HepG2 (cell line): ENCODE measurements around the gene SLC26A2. TPM values are rescaled to one million over a fixed set of nuclear protein-coding genes. Genes with fewer than 3 reads are reported as not detected.

Experiments
- BRCA1 ChIP-seq: sonication (generic); formaldehyde crosslinking; IDR thresholded peaks from 2 replicates; pipeline ENCODE4 v1.4.0; 2020; ENCODE audit warnings: missing genetic modification reagents
- HNF4A ChIP-seq: sonication (generic); formaldehyde crosslinking; IDR thresholded peaks from 2 replicates; pipeline ENCODE4 v1.4.0; 2020; ENCODE audit warnings: missing genetic modification reagents
- HNRNPLL ChIP-seq: fragments of 200-400 bp; formaldehyde crosslinking; IDR thresholded peaks from 2 replicates; pipeline ENCODE4 v1.6.1; 2017; ENCODE audit warnings: mild to moderate bottlenecking, low read depth, low read length; ENCODE audit not compliant: poor library complexity, severe bottlenecking
- HOXD1 ChIP-seq: sonication (generic); formaldehyde crosslinking; IDR thresholded peaks from 2 replicates; pipeline ENCODE4 v1.5.0; 2020; ENCODE audit warnings: missing genetic modification reagents
- KLF11 ChIP-seq: IDR thresholded peaks from 2 replicates; pipeline ENCODE4 v1.6.1; 2016; ENCODE audit warnings: missing compliant biosample characterization
- MYC ChIP-seq: sonication (generic); formaldehyde crosslinking; IDR thresholded peaks from 2 replicates; pipeline ENCODE4 v1.9.0; 2021; ENCODE audit warnings: missing genetic modification reagents, borderline replicate concordance
- NBN ChIP-seq: fragments of 450-650 bp; conservative IDR thresholded peaks from 2 replicates; pipeline ENCODE4 v1.6.1; 2017
- NR3C1 ChIP-seq: sonication (generic); formaldehyde crosslinking; IDR thresholded peaks from 2 replicates; pipeline ENCODE4 v1.4.0; 2020; ENCODE audit warnings: missing genetic modification reagents
- RAD51 ChIP-seq: fragments of 450-650 bp; IDR thresholded peaks from 2 replicates; pipeline ENCODE4 v1.6.1; 2016; ENCODE audit warnings: borderline replicate concordance
- RBM22 ChIP-seq: fragments of 200-400 bp; formaldehyde crosslinking; optimal IDR thresholded peaks from 2 replicates; pipeline ENCODE3; 2017; ENCODE audit warnings: mild to moderate bottlenecking, low read length, moderate library complexity
- SIN3B ChIP-seq: fragments of 150-350 bp; IDR thresholded peaks from 2 replicates; pipeline ENCODE4 v1.6.1; 2014; ENCODE audit warnings: low read length
- SOX5 ChIP-seq: IDR thresholded peaks from 2 replicates; pipeline ENCODE4 v1.6.1; 2016; ENCODE audit warnings: borderline replicate concordance
- TBX3 ChIP-seq: fragments of 450-650 bp; IDR thresholded peaks from 2 replicates; pipeline ENCODE4 v1.6.1; 2017; ENCODE audit warnings: antibody characterized with exemption, mild to moderate bottlenecking, inconsistent platforms, borderline replicate concordance
- ZFP37 ChIP-seq: sonication (generic); formaldehyde crosslinking; IDR thresholded peaks from 2 replicates; pipeline ENCODE4 v1.4.0; 2020; ENCODE audit warnings: missing genetic modification reagents, borderline replicate concordance
- ZFP82 ChIP-seq: sonication (generic); formaldehyde crosslinking; IDR thresholded peaks from 2 replicates; pipeline ENCODE4 v1.5.1; 2020; ENCODE audit warnings: mild to moderate bottlenecking, missing genetic modification reagents, borderline replicate concordance
- ZNF207 ChIP-seq: fragments of 450-650 bp; IDR thresholded peaks from 2 replicates; pipeline ENCODE4 v1.6.1; 2016; ENCODE audit warnings: antibody characterized with exemption, borderline replicate concordance
- ZNF264 ChIP-seq: sonication (generic); formaldehyde crosslinking; IDR thresholded peaks from 2 replicates; pipeline ENCODE4 v1.4.0; 2020; ENCODE audit warnings: missing genetic modification reagents
- ZNF589 ChIP-seq: sonication (generic); formaldehyde crosslinking; conservative IDR thresholded peaks from 2 replicates; pipeline ENCODE4 v1.8.0; 2022; ENCODE audit warnings: mild to moderate bottlenecking, moderate library complexity, missing genetic modification reagents
- ZNF7 ChIP-seq: IDR thresholded peaks from 2 replicates; pipeline ENCODE4 v1.6.1; 2016; ENCODE audit warnings: missing biosample characterization, missing genetic modification reagents
- ZNF782 ChIP-seq: sonication (generic); formaldehyde crosslinking; IDR thresholded peaks from 2 replicates; pipeline ENCODE4 v1.4.0; 2020; ENCODE audit warnings: missing genetic modification reagents, mild to moderate bottlenecking, borderline replicate concordance
- ZSCAN22 ChIP-seq: sonication (generic); formaldehyde crosslinking; IDR thresholded peaks from 2 replicates; pipeline ENCODE4 v1.4.0; 2020; ENCODE audit warnings: mild to moderate bottlenecking, missing genetic modification reagents
- polyA plus RNA-seq, 8 experiments: library from polyadenylated mRNA; depleted of rRNA in 3 of 8; stranded (reverse) in 7 of 8; unstranded in 1 of 8; fragments of >200 nt; fragmentation: Illumina TruSeq in 4 of 8; extraction: Trizol in 4 of 8; gene quantifications; 2 replicates each; pipeline versions ENCODE4 v1.2.1 to v1.2.3, GENCODE V29; 2011 to 2016; ENCODE audit warnings: low read depth in 4 of 8, missing spikeins in 1 of 8, mixed read lengths in 1 of 8; ENCODE audit not compliant: insufficient read depth in 1 of 8
- total RNA-seq, 5 experiments: library from RNA; depleted of rRNA; stranded (reverse); fragments of >200 nt; fragmentation: Illumina TruSeq; extraction: Trizol; gene quantifications; 2 replicates each; pipeline ENCODE4 v1.2.3, GENCODE V29; 2016; ENCODE audit warnings: low read depth in 1 of 5
- TF ChIP-seq, protein P1 (sequence below): sonication (generic); formaldehyde crosslinking; conservative IDR thresholded peaks from 2 replicates; pipeline ENCODE4 v1.8.0; 2022; ENCODE audit warnings: low read depth, missing genetic modification reagents
- TF ChIP-seq, protein P2 (sequence below): IDR thresholded peaks from 2 replicates; pipeline ENCODE4 v1.6.1; 2016; ENCODE audit warnings: missing genetic modification reagents, missing compliant biosample characterization
- TF ChIP-seq, protein P3 (sequence below): sonication (generic); formaldehyde crosslinking; IDR thresholded peaks from 2 replicates; pipeline ENCODE4 v1.4.0; 2020; ENCODE audit warnings: missing genetic modification reagents
- TF ChIP-seq, protein P4 (sequence below): sonication (generic); formaldehyde crosslinking; IDR thresholded peaks from 2 replicates; pipeline ENCODE4 v1.5.1; 2020; ENCODE audit warnings: missing genetic modification reagents, mild to moderate bottlenecking, borderline replicate concordance

The SLC26A2 gene
- total and polyA plus RNA-seq, 2 of the 13 experiments (the other 11 are each of a cell fraction or from before 2014, with no cell fraction given), result 2.2 to 7.9 TPM

DNA sequence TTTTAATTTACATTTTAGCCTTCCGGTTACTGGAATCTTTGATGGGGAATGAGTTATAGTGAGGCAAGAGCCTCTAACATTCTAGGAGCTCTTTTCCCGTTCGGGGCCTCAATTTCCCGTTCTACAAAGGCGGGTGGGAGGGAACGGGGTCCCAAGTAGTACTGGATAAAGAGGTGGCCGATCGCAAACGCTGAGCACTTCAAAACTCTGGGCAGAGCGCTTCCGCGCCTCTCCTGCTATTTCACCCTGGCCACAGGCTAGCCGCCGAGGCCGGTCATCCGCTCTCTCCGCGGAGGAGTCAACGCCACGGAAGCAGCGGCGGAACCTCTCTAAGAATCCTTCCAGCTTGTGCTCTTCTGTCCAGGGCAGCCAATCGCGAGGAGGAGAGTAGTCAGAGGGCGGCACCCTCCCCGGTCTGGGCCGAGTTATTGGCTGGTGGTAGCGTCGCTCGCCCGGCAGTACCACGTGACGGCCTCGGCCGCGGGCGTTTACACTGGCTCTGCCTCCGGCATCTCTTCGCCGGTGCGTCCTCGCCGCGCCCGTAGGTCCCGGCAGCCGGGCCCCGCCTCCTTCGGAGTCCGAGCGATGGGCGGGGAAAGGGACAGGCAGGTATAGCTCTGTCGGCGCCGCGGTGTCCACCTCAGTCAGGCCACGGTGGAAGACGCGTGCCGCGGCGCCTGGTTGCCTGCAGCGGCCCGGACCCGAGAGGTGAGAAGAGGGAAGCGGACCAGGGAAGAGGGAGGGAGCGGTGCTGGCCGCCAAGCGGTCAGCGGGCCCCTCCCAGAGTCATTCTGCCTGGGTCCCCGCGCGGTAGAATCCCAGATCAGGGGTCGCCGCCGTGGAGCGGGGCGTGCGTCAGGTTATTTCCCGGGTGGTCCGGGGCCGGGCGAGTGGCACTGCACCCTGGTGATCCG lies at the start of gene SLC26A2 (continued):
- peak; percentile 84; the same call in 1 of the 2 replicates for TF ChIP-seq ZFP82
- TF ChIP-seq, protein P1, sequence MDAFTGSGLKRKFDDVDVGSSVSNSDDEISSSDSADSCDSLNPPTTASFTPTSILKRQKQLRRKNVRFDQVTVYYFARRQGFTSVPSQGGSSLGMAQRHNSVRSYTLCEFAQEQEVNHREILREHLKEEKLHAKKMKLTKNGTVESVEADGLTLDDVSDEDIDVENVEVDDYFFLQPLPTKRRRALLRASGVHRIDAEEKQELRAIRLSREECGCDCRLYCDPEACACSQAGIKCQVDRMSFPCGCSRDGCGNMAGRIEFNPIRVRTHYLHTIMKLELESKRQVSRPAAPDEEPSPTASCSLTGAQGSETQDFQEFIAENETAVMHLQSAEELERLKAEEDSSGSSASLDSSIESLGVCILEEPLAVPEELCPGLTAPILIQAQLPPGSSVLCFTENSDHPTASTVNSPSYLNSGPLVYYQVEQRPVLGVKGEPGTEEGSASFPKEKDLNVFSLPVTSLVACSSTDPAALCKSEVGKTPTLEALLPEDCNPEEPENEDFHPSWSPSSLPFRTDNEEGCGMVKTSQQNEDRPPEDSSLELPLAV, result no peak
- TF ChIP-seq, protein P2, sequence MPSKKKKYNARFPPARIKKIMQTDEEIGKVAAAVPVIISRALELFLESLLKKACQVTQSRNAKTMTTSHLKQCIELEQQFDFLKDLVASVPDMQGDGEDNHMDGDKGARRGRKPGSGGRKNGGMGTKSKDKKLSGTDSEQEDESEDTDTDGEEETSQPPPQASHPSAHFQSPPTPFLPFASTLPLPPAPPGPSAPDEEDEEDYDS (CRISPR knock-in tag), result peak; percentile 95
- no peak for TF ChIP-seq ZNF782 (CRISPR knock-in tag)
- TF ChIP-seq KLF11 (CRISPR knock-in tag), result no peak
- TF ChIP-seq, protein P3, sequence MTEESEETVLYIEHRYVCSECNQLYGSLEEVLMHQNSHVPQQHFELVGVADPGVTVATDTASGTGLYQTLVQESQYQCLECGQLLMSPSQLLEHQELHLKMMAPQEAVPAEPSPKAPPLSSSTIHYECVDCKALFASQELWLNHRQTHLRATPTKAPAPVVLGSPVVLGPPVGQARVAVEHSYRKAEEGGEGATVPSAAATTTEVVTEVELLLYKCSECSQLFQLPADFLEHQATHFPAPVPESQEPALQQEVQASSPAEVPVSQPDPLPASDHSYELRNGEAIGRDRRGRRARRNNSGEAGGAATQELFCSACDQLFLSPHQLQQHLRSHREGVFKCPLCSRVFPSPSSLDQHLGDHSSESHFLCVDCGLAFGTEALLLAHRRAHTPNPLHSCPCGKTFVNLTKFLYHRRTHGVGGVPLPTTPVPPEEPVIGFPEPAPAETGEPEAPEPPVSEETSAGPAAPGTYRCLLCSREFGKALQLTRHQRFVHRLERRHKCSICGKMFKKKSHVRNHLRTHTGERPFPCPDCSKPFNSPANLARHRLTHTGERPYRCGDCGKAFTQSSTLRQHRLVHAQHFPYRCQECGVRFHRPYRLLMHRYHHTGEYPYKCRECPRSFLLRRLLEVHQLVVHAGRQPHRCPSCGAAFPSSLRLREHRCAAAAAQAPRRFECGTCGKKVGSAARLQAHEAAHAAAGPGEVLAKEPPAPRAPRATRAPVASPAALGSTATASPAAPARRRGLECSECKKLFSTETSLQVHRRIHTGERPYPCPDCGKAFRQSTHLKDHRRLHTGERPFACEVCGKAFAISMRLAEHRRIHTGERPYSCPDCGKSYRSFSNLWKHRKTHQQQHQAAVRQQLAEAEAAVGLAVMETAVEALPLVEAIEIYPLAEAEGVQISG (CRISPR knock-in tag), result peak; percentile 57; the same call in 1 of the 2 replicates
- no peak for TF ChIP-seq RBM22
- no peak for TF ChIP-seq NR3C1 (CRISPR knock-in tag)
- no peak for TF ChIP-seq ZNF207
- TF ChIP-seq, protein P4, sequence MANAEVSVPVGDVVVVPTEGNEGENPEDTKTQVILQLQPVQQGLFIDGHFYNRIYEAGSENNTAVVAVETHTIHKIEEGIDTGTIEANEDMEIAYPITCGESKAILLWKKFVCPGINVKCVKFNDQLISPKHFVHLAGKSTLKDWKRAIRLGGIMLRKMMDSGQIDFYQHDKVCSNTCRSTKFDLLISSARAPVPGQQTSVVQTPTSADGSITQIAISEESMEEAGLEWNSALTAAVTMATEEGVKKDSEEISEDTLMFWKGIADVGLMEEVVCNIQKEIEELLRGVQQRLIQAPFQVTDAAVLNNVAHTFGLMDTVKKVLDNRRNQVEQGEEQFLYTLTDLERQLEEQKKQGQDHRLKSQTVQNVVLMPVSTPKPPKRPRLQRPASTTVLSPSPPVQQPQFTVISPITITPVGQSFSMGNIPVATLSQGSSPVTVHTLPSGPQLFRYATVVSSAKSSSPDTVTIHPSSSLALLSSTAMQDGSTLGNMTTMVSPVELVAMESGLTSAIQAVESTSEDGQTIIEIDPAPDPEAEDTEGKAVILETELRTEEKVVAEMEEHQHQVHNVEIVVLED (CRISPR knock-in tag), result peak; percentile 72; the same call in 1 of the 2 replicates
- TF ChIP-seq HNF4A (CRISPR knock-in tag), result no peak
- TF ChIP-seq HNRNPLL, result peak; percentile 98
- no peak for TF ChIP-seq TBX3
- TF ChIP-seq MYC (CRISPR knock-in tag), result peak; percentile 67
- TF ChIP-seq ZFP37 (CRISPR knock-in tag), result no peak; the same call in 1 of the 2 replicates
- no peak for TF ChIP-seq SIN3B
- no peak for TF ChIP-seq NBN
- TF ChIP-seq SOX5 (CRISPR knock-in tag), result peak; percentile 32; the same call in 1 of the 2 replicates
- TF ChIP-seq ZNF264 (CRISPR knock-in tag), result peak; percentile 21; the same call in 1 of the 2 replicates
- TF ChIP-seq ZNF7 (CRISPR knock-in tag), result no peak
- no peak; the same call in 1 of the 2 replicates for TF ChIP-seq BRCA1 (CRISPR knock-in tag)
- peak; percentile 72; the same call in 1 of the 2 replicates for TF ChIP-seq ZNF589 (CRISPR knock-in tag)
- TF ChIP-seq RAD51, result peak; percentile 95
- TF ChIP-seq ZSCAN22 (CRISPR knock-in tag), result no peak
- TF ChIP-seq HOXD1 (CRISPR knock-in tag), result no peak
